ENCODE measurements around the gene HPCAL1.
"Not testable (repeated sequence)": the region's sequence is repeated elsewhere in the genome, so short reads cannot be mapped to it uniquely, and the experiment has no call there.

The HPCAL1 gene

GRCh38 chr2:10302479-10303180 lies at the start of gene HPCAL1:
HPCAL1 (plus strand) TSS chr2:10302904; CDS start chr2:10419758, 116,854 bp downstream.
- DNase-seq = peak; percentile 82 to 87

GRCh38 chr2:10253596-10254372 lies 48.9 kb upstream of the HPCAL1 start:
- DNase-seq = no peak

- DNase-seq = no peak
These were observed 48.1 kb upstream of the HPCAL1 start for GRCh38 chr2:10254373-10255188.

DNA sequence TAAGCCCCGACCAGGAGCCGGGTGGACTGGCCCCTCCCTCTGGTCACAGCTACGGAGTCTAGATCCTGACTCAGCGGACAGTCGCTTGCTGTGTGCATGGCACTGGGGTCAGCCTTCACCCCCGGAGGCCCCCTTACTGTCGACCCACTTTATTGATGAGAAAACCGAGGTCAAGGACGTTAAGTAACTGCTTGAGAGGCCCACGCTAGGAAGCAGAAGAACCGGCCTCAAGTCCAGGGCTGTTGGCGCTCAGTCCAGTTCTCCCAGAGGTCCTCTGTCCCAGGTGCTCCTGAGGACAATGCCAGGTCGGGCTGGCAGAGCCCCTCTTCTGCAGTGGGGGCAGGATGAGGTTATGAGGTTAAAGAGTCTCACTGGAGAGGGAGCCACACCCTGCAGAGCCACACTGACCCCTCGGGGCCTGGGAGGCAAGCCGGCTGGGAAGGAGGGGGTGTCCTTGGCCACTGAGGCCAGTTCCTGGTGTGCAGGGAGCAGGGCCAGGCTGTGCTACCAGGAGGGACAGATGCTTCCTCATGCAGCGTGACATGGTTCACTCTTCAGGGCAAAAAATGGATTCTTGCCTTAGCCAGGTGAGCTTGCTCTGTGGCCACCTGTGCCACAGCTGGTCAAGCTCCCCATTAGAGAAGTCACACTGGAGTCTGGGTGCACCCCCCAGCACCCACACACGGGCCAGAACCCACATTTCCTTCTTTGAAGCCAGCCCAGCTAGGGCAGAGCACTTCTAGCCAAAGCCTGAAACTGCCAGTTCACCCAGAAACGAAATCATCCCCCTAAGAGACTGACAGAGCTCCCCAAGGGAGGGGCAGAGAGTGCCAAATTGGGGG lies 47.3 kb upstream of the HPCAL1 start:
- no peak for DNase-seq

DNA sequence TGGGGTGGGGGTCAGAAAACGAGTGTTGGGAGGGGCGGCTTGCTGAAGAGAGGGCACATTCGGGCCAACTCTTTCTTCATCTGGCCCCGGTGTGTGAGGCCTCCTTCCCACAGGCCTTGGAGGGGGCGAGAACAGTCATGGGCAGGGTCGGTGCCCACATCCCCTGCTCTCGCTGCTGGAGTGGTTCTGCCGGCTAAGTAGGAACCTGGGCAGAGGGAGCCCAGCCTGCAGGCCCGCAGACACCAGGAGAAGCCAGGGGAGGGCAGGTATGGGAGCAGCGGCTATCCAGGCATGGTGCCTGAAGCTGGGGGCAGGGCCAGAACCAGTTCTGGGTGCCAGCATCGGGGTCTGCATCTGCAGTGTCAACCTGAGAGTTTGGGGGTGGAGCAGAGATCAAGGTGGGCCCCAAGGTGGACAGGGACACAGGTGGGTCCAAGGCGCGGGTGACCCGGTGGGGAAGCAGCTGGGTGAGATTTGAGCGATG lies 46.6 kb upstream of the HPCAL1 start:
- DNase-seq = no peak

DNA sequence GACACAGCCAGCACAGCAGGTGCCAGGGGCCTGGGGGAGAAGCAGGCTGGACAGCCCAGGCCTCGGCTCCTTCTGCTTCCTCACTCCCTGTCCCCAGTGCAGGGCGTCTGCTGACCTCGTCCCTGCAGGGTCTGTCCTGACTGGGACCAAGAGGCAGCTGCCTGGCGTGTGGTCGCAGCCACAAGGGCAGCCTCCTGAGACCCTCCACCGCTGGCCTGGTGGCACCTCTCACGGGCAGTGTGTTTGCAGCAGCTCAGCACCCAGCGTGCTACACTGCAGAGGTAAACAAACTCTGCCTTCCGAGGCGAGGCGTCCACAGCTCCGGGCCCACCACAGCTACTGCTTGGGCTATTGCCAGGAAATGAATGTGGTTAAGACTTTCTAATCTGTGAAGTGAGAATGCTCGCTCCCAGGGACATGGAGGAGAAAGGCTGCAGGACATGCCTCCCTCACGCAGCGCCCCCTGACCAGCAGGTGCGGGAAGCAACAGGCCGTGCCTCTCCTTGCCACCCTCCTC lies 46.1 kb upstream of the HPCAL1 start:
- no peak for DNase-seq

DNA sequence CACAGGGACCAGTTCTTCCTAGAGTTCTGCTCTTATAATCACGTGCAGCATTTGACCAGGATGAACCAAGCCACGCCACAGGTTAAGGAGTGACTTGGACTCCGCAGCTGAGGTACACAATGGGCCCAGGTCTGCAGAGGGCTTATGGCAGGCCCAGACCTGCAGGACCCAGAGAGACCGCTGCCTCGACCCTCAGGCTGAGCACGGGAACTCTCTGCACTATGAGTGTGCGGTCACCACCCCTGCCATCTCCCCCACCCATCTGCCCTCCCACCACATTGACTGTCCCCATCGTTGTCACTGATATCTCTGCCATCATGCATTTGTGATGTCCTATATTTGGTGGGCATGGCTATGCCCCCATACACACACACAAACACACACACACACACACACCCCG lies 45.7 kb upstream of the HPCAL1 start:
- DNase-seq = no peak

- DNase-seq = no peak
These were observed 45.1 kb upstream of the HPCAL1 start for GRCh38 chr2:10257500-10258147.

GRCh38 chr2:10258326-10258725 lies 44.4 kb upstream of the HPCAL1 start:
- DNase-seq = no peak

- DNase-seq = no peak
These were observed 44.0 kb upstream of the HPCAL1 start for GRCh38 chr2:10258726-10259125.

DNA sequence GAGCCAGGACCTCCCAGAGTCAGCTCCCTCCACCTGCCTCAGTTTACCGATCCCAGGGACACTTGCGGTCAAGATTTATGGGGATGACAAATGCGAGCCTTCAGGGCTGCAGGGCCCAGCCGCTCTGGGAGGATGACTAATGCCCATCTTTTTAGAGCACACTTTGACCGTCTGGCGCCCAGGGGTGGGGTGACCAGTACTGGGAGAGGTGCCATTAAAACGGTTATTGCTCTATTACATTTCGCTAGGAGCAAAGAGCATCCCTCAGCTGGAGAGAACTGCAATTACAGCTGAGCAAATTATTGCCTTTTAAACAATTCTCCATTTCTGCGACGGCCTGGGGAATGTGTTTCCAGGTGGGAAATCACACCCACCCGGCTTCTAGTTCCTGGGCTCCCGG lies 42.6 kb upstream of the HPCAL1 start:
- no peak for DNase-seq

DNA sequence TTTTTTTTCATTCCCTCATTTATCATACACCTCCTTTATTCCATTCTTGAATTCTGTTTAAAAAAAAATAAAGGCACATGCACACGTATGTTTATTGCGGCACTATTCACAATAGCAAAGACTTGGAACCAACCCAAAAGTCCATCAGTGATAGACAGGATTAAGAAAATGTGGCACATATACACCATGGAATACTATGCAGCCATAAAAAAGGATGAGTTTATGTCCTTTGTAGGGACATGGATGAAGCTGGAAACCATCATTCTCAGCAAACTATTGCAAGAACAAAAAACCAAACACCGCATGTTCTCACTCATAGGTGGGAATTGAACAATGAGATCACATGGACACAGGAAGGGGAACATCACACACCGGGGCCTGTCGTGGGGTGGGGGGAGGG lies 39.2 kb upstream of the HPCAL1 start:
- not testable (repeated sequence) for DNase-seq

DNA sequence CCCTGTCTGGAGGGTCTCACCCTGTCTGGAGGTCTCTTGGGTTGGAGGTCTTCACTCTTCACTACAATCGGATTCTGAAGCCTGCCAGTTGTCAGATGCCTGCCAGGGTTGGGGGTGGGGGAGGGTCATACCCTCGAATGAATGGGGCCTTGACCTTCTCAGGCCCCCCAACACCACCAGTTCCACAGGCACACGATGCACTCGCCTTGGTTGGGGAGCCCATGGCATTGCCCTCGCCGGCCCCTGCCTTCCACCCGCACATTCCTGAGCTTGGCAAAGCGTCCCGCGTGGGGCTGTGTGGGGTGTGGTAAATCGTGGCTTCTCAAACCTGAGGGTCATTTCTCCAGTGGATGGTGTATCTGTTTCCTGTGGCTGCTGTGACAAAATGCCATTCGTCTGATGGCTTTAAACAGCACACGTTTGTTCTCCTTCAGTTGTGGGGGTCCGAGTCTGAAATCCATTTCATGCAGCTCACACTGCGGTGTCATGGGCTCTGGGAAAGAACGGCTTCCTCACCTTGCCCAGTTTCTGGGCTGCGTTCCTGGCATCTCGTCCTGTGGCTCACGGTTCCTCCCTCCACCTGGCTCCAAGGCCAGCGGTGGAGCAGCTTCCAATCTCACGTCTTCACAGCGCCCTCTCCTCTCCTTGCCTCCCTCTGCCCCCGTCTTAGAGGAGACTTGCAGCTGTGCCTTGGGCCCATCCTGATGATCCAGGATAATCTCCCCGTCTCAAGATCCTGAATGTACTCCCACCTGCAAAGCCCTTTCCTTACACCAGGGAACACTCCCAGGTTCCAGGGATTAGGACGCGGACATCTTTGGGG lies 38.0 kb upstream of the HPCAL1 start:
- DNase-seq = no peak

GRCh38 chr2:10265329-10266132 lies 37.2 kb upstream of the HPCAL1 start:
- no peak for DNase-seq

GRCh38 chr2:10266133-10266620 lies 36.5 kb upstream of the HPCAL1 start:
- no peak for DNase-seq

GRCh38 chr2:10267036-10267435 lies 35.7 kb upstream of the HPCAL1 start:
- DNase-seq = no peak

GRCh38 chr2:10267551-10268465 lies 34.9 kb upstream of the HPCAL1 start:
- no peak for DNase-seq

GRCh38 chr2:10269291-10269690 lies 33.4 kb upstream of the HPCAL1 start:
- DNase-seq = no peak
